HG02970 (cell line): ENCODE measurements around the gene KDR.

ENCODE experiments used
- ATAC-seq: cut with Tn5 transposase; IDR thresholded peaks from one replicate; pipeline ENCODE4 v1.9.1; 2021; ENCODE audit warnings: mild to moderate bottlenecking, moderate library complexity, moderate number of reproducible peaks; ENCODE audit not compliant: unreplicated experiment, low FRiP score

The KDR gene

GRCh38 chr4:55124322-55125076 lies 896 bp downstream of the KDR start:
- ATAC-seq: no peak

- no peak for ATAC-seq
Measured at GRCh38 chr4:55123791-55124190, 1.6 kb downstream of the KDR start.

GRCh38 chr4:55122235-55122634 lies 3.2 kb downstream of the KDR start:
- no peak for ATAC-seq

GRCh38 chr4:55121246-55121645 lies 4.1 kb downstream of the KDR start:
- ATAC-seq: no peak

GRCh38 chr4:55118397-55118796 lies 7.0 kb downstream of the KDR start:
- no peak for ATAC-seq

- ATAC-seq: no peak
Measured at GRCh38 chr4:55117511-55117910, 7.9 kb downstream of the KDR start.

- no peak for ATAC-seq
Measured at GRCh38 chr4:55116450-55116849, 8.9 kb downstream of the KDR start.

GRCh38 chr4:55111601-55112000 lies 13.8 kb downstream of the KDR start:
- no peak for ATAC-seq

GRCh38 chr4:55110131-55110530 lies 15.3 kb downstream of the KDR start:
- ATAC-seq: no peak

- no peak for ATAC-seq
Measured at GRCh38 chr4:55107054-55107453, 18.3 kb downstream of the KDR start.

- ATAC-seq: no peak
Measured at GRCh38 chr4:55103224-55103623, 22.2 kb downstream of the KDR start.

- no peak for ATAC-seq
Measured at GRCh38 chr4:55099816-55100215, 25.6 kb downstream of the KDR start.

GRCh38 chr4:55098456-55099204 lies 26.8 kb downstream of the KDR start:
- ATAC-seq: no peak

- no peak for ATAC-seq
Measured at GRCh38 chr4:55096619-55097018, 28.8 kb downstream of the KDR start.

GRCh38 chr4:55096045-55096444 lies 29.4 kb downstream of the KDR start:
- ATAC-seq: no peak

GRCh38 chr4:55092504-55092903 lies 32.9 kb downstream of the KDR start:
- no peak for ATAC-seq

- ATAC-seq: no peak
Measured at GRCh38 chr4:55089916-55090315, 35.5 kb downstream of the KDR start.

- ATAC-seq: no peak
Measured at GRCh38 chr4:55087913-55088260, 37.5 kb downstream of the KDR start.

GRCh38 chr4:55087009-55087912 lies 38.1 kb downstream of the KDR start:
- no peak for ATAC-seq

- no peak for ATAC-seq
Measured at GRCh38 chr4:55086578-55086977, 38.8 kb downstream of the KDR start.

- ATAC-seq: no peak
Measured at GRCh38 chr4:55083735-55084134, 41.7 kb downstream of the KDR start.
